ENCODE data around the gene MTHFD1L. TPM values are rescaled to one million over a fixed set of nuclear protein-coding genes. Genes with fewer than 3 reads are reported as not detected.

The MTHFD1L gene
- total and polyA plus RNA-seq, 2 donors (not counting 3 experiments of a cell fraction or from before 2014, with no cell fraction given) = 40.2 to 120 TPM

GRCh38 chr6:150891888-150892485 is 26.5 kb downstream of the MTHFD1L start:
- DNase-seq (ENCODE audit: low read depth, low spot score) (peak; percentile 90), FAIRE-seq (peak; percentile 88)
- ChIA-PET POLR2A (interaction anchor here (0.5 to 1.2 kb wide), 3 partner anchors 26 to 433 kb away, joined by 3 to 5 read pairs (median 3); partner anchors contain the start of gene MTHFD1L), CTCF (interaction anchor here (0.6 to 5.5 kb wide), 76 partner anchors 8 to 1447 kb away, joined by 3 to 257 read pairs (median 5); partner anchors contain the start of genes AKAP12, MTHFD1L and RMND1)
- no peaks in the 10 kb centered on the region for H3K9me1 ChIP-seq (replicated peaks; ENCODE audit: control insufficient read depth, extremely low read depth, insufficient read depth, low read length)
- BruUV-seq (replicated peaks) = no TSS peak
- no peak overlapping the region for H2AFZ ChIP-seq (ENCODE audit: low read depth, low read length)
- H3K4me1 ChIP-seq (ENCODE audit: control insufficient read depth, extremely low read depth, insufficient read depth, low read length) = peaks cover 2% of the 10 kb centered on the region
- no peak overlapping the region for H3K4me2 ChIP-seq (ENCODE audit: insufficient read depth, low read length)
- no peaks in the 10 kb centered on the region for H3K27me3 ChIP-seq (ENCODE audit: control insufficient read depth in 2 of 2, insufficient read depth in 2 of 2, low read length in 2 of 2)
- intact Hi-C loops (cut with micrococcal nuclease) (loop anchor here (1.0 to 10.0 kb wide), 6 partner anchors 120 to 583 kb away; partner anchors contain the start of gene ZBTB2), dilution Hi-C loops (cut with MboI; ENCODE audit: extremely low pct_ligation_motif_present, low sequenced_read_pairs) (no loop called here)
- no peak overlapping the region for H3K9ac ChIP-seq (replicated peaks; ENCODE audit: extremely low read depth, insufficient read depth, low read length)
- H4K20me1 ChIP-seq (replicated peaks; ENCODE audit: control insufficient read depth, extremely low read depth, insufficient read depth, low read length) = no peaks in the 10 kb centered on the region
- H3K9me3 ChIP-seq (replicated peaks; ENCODE audit: control insufficient read depth, insufficient read depth, low read length) = no peaks in the 10 kb centered on the region
- H3K36me3 ChIP-seq (ENCODE audit: control insufficient read depth in 2 of 2, extremely low read depth in 1 of 2, insufficient read depth in 2 of 2, low read length in 2 of 2) = peaks cover 7 to 8% of the 10 kb centered on the region in 2 experiments
- H3K27ac ChIP-seq (ENCODE audit: insufficient read depth, low read depth, low read length) = peak overlapping the region; percentile 8
- H3K4me3 ChIP-seq (replicated peaks in 1 of 3; ENCODE audit: insufficient read depth in 1 of 3, low read depth in 1 of 3, low read length in 3 of 3) = no peak overlapping the region
- TF ChIP-seq CTCF (IDR thresholded peaks at IDR 0.05; ENCODE audit: extremely low read depth in 1 of 2, insufficient read depth in 1 of 2, low read depth in 1 of 2, low read length in 2 of 2) (peak; percentile 78 to 82), GATA2 (IDR thresholded peaks at IDR 0.05; ENCODE audit: insufficient read depth, insufficient read length, low read depth, low read length) (no peak)
- peaks cover 23% of the 10 kb centered on the region for H3K79me2 ChIP-seq (ENCODE audit: control insufficient read depth, insufficient read depth, low read length)

GRCh38 chr6:150894191-150894744 is 28.8 kb downstream of the MTHFD1L start:
- Histone ChIP-seq H2AFZ (ENCODE audit: low read depth, low read length) (no peak overlapping the region), H3K4me3 (replicated peaks in 1 of 3; ENCODE audit: insufficient read depth in 1 of 3, low read depth in 1 of 3, low read length in 3 of 3) (no peak overlapping the region), H3K79me2 (ENCODE audit: control insufficient read depth, insufficient read depth, low read length) (peaks cover 23% of the 10 kb centered on the region), H4K20me1 (replicated peaks; ENCODE audit: control insufficient read depth, extremely low read depth, insufficient read depth, low read length) (no peaks in the 10 kb centered on the region), H3K4me1 (ENCODE audit: control insufficient read depth, extremely low read depth, insufficient read depth, low read length) (peaks cover 7% of the 10 kb centered on the region), H3K9me3 (replicated peaks; ENCODE audit: control insufficient read depth, insufficient read depth, low read length) (no peaks in the 10 kb centered on the region), H3K36me3 (ENCODE audit: control insufficient read depth in 2 of 2, extremely low read depth in 1 of 2, insufficient read depth in 2 of 2, low read length in 2 of 2) (peaks cover 3 to 8% of the 10 kb centered on the region in 2 experiments), H3K9ac (replicated peaks; ENCODE audit: extremely low read depth, insufficient read depth, low read length) (no peak overlapping the region), H3K4me2 (ENCODE audit: insufficient read depth, low read length) (no peak overlapping the region), H3K27me3 (ENCODE audit: control insufficient read depth in 2 of 2, insufficient read depth in 2 of 2, low read length in 2 of 2) (no peaks in the 10 kb centered on the region), H3K27ac (ENCODE audit: insufficient read depth, low read depth, low read length) (no peak overlapping the region), H3K9me1 (replicated peaks; ENCODE audit: control insufficient read depth, extremely low read depth, insufficient read depth, low read length) (no peaks in the 10 kb centered on the region)
- dilution Hi-C loops (cut with MboI; ENCODE audit: extremely low pct_ligation_motif_present, low sequenced_read_pairs) = no loop called here
- DNase-seq (ENCODE audit: low read depth, low spot score) (no peak), FAIRE-seq (no peak)
- no peak for TF ChIP-seq MYC (IDR thresholded peaks at IDR 0.05; ENCODE audit: low read depth, low read length)
- no peak for TF ChIP-seq GATA2 (IDR thresholded peaks at IDR 0.05; ENCODE audit: insufficient read depth, insufficient read length, low read depth, low read length)
- POLR2A ChIA-PET = no interaction called here
- BruUV-seq (replicated peaks) = no TSS peak
- intact Hi-C loops (cut with micrococcal nuclease) = loop anchor here (5.0 to 10.0 kb wide), 2 partner anchors 498 to 581 kb away; partner anchors contain the start of gene ZBTB2
- CTCF ChIA-PET = interaction anchor here (0.8 to 5.3 kb wide), 7 partner anchors 12 to 476 kb away, joined by 3 to 42 read pairs (median 6); no protein-coding TSS in a partner anchor
